HUES48 (cell line): Measurements from ENCODE around the gene PEX11B.

Source experiments
- H3K27ac ChIP-seq: one replicate; pipeline ENCODE4 v1.7.0; 2013; ENCODE audit warnings: low read depth, low read length, inconsistent platforms
- H3K27me3 ChIP-seq: 2 replicates; pipeline ENCODE4 v1.6.1; 2013; ENCODE audit warnings: mild to moderate bottlenecking, low read length; ENCODE audit not compliant: control insufficient read depth, insufficient read depth
- H3K36me3 ChIP-seq: 2 replicates; pipeline ENCODE4 v1.6.1; 2013; ENCODE audit warnings: low read length; ENCODE audit not compliant: control insufficient read depth, insufficient read depth
- H3K4me1 ChIP-seq: 2 replicates; pipeline ENCODE4 v1.6.1; 2013; ENCODE audit warnings: mild to moderate bottlenecking, low read length; ENCODE audit not compliant: control insufficient read depth, insufficient read depth
- H3K4me3 ChIP-seq: 2 replicates; pipeline ENCODE4 v1.5.1; 2013; ENCODE audit warnings: mild to moderate bottlenecking, low read depth, low read length
- H3K9ac ChIP-seq: 2 replicates; pipeline ENCODE4 v1.6.1; 2013; ENCODE audit warnings: mild to moderate bottlenecking, low read depth, low read length, moderate library complexity
- H3K9me3 ChIP-seq: 2 replicates; pipeline ENCODE4 v1.6.1; 2013; ENCODE audit warnings: low read length; ENCODE audit not compliant: control insufficient read depth, insufficient read depth

The PEX11B gene, protein sequence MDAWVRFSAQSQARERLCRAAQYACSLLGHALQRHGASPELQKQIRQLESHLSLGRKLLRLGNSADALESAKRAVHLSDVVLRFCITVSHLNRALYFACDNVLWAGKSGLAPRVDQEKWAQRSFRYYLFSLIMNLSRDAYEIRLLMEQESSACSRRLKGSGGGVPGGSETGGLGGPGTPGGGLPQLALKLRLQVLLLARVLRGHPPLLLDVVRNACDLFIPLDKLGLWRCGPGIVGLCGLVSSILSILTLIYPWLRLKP

DNA sequence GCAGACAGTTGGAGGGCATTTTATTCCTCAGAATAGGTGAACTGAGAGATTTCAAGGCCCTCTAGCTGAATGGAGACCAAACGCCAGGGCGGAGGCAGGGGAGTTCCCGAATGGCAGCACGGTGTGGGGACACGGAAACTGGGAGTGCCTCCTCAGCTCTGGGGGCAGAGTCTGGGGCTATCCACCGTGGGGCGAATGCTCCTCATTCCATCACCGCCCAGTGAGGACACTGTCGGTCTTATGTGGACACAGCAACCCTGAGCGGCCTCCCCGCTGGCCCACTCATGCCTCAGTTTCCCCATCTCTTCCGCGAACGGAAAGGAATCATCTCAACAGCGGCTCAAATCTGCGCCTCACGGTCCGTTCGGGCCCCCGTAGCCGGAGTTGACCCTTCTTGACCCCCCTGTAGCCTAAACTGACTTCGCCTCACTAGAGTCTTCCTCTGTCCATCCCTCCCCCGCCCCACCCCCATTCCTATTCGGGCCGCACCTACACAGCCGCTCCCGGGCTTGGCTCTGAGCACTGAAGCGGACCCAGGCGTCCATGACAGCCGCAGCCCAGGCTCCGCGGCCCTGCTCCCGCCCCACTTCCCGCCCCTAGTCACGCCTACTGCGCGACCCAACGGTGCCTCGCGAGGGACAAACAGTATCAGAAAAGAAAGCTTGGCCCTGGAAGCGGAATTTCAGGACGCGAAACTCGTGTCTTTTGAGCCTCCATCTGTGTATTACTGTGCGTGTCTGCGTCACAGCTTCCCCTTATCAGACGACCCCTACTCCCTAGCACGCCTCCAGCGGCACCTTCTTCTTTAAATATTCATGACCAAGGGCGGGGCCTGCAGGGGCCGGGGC is at the start of gene PEX11B:
Gene PEX11B, minus strand, starts transcription at position 574 of the 848 bp plus-strand sequence. Its CDS starts 29 bp downstream, at position 545.
- H3K4me1 ChIP-seq, result peaks cover 14% of the 10 kb centered on the region
- peak within 1 kb of the TSS; percentile 65 for H3K9ac ChIP-seq
- no peaks in the 10 kb centered on the region for H3K9me3 ChIP-seq
- H3K36me3 ChIP-seq, result peaks cover 14% of the 10 kb centered on the region
- peak within 1 kb of the TSS; percentile 98 for H3K4me3 ChIP-seq
- peak within 1 kb of the TSS; percentile 34 for H3K27ac ChIP-seq
- no peaks in the 10 kb centered on the region; the same call in 1 of the 2 replicates for H3K27me3 ChIP-seq

DNA sequence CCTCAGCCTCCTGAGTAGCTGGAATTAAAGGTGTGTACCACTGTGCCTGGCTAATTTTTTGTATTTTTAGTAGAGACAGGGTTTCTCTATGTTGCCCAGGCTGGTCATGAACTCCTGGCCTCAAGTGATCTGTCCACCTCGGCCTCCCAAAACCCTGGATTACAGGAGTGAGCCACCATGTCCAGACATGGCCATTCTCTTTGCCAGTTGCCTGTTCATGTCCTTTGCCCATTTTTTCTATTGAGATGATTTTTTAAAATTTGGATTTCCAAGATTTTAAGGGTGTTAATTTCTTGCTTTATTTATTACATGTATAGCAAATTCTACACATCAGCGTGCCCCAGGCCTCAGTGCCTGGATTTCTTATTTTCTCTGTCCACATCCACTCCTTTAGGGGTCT is 48.8 kb upstream of the PEX11B start:
- Histone ChIP-seq H3K9ac (no peak overlapping the region), H3K27me3 (peaks cover 20% of the 10 kb centered on the region), H3K27ac (no peak overlapping the region), H3K4me1 (peaks cover 12% of the 10 kb centered on the region), H3K4me3 (no peak overlapping the region), H3K36me3 (no peaks in the 10 kb centered on the region), H3K9me3 (no peaks in the 10 kb centered on the region)

GRCh38 chr1:145965119-145965744 is 46.7 kb upstream of the PEX11B start:
- Histone ChIP-seq H3K4me1 (peaks cover 12% of the 10 kb centered on the region), H3K9ac (no peak overlapping the region), H3K9me3 (no peaks in the 10 kb centered on the region), H3K27me3 (peaks cover 40% of the 10 kb centered on the region), H3K4me3 (peak overlapping the region; percentile 79), H3K36me3 (no peaks in the 10 kb centered on the region), H3K27ac (no peak overlapping the region)

DNA sequence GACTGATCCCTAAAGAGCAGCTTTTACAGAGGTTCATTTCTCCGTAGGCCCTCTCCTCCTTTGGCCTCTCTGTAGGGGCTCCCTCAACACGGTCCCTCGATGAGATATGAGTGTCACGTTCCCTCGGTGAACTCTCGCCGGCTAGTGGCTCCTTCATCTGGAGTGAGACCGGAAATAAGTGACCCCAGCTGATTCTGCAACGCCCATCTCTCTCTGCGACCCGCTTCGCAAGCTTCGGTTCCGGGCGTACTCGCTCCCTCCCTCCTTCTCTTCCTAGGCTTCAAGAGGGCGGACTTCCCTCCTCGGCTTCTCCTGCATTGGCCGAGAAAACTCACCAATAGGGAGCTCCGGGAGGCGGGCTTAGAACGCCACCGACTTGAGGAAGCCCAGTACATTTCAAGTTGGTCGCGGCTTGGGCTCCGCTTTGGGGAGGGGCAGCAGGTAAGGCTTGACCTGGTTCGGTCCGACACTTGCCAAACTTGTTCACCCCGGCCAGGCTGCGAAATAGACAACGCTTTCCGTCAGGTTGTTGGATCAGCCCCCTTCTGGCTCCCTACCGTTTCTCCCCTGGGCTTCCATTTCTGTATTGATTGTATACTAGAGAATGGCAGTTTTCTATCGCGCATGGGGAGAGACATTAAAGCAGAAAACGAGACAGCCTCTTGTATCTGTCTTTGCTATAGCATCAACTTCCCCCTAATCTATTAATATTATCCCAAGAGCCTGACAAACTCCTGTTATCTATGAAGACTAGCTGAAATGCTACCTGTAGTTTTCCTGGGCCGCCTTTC is 46.0 kb upstream of the PEX11B start, which contains the start of the genes ANKRD34A and POLR3GL:
Gene ANKRD34A, minus strand, starts transcription at position 248 of the 791 bp plus-strand sequence. CDS start 2,816 bp downstream, outside the sequence.
Gene POLR3GL, plus strand, starts transcription at position 363 of the 791 bp plus-strand sequence. CDS start 10,176 bp downstream, outside the sequence.
- Histone ChIP-seq H3K4me1 (peaks cover 16% of the 10 kb centered on the region), H3K9ac (no peak within 1 kb of the TSS), H3K27ac (peak within 1 kb of the TSS; percentile 32), H3K9me3 (no peaks in the 10 kb centered on the region), H3K36me3 (no peaks in the 10 kb centered on the region), H3K27me3 (peaks cover 47% of the 10 kb centered on the region), H3K4me3 (peak within 1 kb of the TSS; percentile 79)

DNA sequence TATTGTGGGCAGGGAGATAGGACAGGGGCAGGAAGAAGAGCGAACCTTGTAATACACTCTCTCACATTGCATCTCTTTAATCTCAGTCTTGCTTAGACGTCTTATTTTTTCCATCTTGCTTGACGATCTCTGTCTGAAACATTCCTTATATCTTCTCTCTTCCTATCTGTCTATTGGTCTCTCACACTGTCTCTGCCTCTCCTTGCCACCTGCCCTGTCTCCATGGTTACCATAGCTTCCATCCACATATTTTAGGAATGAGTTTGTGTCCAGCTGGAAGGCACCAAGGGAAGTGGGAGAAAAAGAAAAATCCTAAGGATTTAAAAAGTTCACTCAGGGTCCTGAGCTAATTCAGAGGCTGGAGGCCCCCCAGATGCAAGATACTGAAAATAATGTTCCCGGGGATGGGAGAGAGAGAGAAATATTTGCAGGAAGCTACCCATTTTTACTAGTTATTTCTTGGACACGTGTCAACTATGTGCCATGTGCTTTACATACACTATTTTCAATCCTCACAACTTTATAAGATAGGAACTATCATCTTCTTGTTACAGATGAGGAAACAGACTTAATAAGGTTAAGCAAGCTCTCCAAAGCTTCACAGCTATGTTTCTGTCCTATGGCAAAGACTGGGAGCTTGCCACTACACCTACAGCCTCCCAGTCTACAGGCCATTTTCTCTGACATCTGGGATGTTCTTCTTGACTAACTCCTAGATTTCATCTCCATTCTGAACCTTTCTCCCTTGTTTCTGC is 44.9 kb upstream of the PEX11B start:
- Histone ChIP-seq H3K9me3 (no peaks in the 10 kb centered on the region), H3K27ac (no peak overlapping the region), H3K4me3 (peak overlapping the region; percentile 79), H3K9ac (no peak overlapping the region), H3K36me3 (no peaks in the 10 kb centered on the region), H3K4me1 (peaks cover 16% of the 10 kb centered on the region), H3K27me3 (peaks cover 57% of the 10 kb centered on the region)

- H3K4me3 ChIP-seq, result peak overlapping the region; percentile 92
- no peak overlapping the region for H3K9ac ChIP-seq
- H3K27me3 ChIP-seq, result peaks cover 63% of the 10 kb centered on the region
- H3K4me1 ChIP-seq, result peaks cover 20% of the 10 kb centered on the region
- H3K27ac ChIP-seq, result no peak overlapping the region
- H3K36me3 ChIP-seq, result no peaks in the 10 kb centered on the region
- H3K9me3 ChIP-seq, result no peaks in the 10 kb centered on the region
These were observed 43.9 kb upstream of the PEX11B start for GRCh38 chr1:145962157-145963102.

DNA sequence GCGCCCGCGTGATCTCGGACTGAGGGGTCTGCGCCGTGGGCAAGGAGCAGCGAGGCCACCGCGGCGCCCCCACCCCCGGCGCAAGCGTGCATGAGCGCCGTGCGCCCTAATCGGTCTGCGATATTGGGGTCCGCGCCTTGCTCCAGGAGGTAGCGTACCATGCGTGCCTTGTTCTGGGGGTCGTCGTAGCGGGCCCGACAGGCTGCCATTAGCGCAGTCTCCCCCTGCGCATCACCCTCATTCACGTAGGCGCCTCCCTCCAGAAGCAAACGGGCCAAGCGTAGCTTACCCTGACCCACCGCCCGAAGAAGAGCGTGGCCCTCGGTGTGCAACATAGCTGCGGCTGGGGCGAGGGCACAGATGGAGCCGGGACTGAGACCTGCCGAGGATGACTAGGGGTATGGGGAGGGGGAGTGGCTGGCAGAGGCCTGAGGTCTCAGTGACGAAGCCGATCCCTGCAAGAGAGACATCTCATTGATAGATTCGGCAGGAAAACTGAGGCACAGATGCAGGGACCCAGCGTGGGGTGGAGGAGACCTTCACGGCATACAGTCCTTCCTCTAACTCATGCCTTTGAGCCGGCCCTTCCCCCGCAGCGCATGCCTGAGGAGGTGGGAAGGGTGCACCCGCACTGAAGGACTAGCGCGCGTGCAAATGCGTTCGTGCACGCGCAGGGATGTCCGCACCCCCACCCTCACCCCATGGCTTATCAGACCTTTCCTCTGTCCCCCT is 43.1 kb upstream of the PEX11B start:
- H3K9ac ChIP-seq, result no peak overlapping the region
- peak overlapping the region; percentile 92 for H3K4me3 ChIP-seq

DNA sequence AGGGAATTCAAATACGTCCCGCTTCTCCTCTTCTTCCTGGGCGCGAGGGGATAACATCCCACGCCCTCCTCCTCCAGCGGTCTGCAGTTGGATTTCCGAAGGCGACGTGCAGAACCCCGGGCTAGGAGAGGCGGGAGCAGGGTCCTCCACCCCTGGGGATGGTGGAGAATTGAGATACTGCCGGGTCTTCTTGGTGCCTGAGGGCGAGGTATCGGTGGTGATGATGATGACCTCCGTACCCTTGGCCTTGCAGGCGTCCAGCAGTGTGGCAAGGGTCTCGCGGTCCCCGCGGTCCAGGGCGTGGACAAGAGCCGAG is 42.5 kb upstream of the PEX11B start:
- Histone ChIP-seq H3K27me3 (peaks cover 77% of the 10 kb centered on the region), H3K4me1 (peaks cover 25% of the 10 kb centered on the region), H3K9me3 (no peaks in the 10 kb centered on the region), H3K4me3 (peak overlapping the region; percentile 92), H3K9ac (no peak overlapping the region), H3K36me3 (no peaks in the 10 kb centered on the region), H3K27ac (no peak overlapping the region)

More for the DNA sequence above, 43.1 kb upstream of the PEX11B start:
- H3K4me1 ChIP-seq, result peaks cover 25% of the 10 kb centered on the region
- no peaks in the 10 kb centered on the region for H3K36me3 ChIP-seq
- H3K27ac ChIP-seq, result no peak overlapping the region
- H3K9me3 ChIP-seq, result no peaks in the 10 kb centered on the region
- peaks cover 71% of the 10 kb centered on the region for H3K27me3 ChIP-seq
